MM.1S (cell line): Measurements from ENCODE around the gene STEAP4.

Source experiments
- EZH2 ChIP-seq: fragments of 300-600 bp; sonication (generic); optimal IDR thresholded peaks from 2 replicates; pipeline ENCODE3; 2017; ENCODE audit warnings: low read depth, mild to moderate bottlenecking, antibody characterized with exemption, low read length, mixed read lengths
- EZH2phosphoT487 ChIP-seq: fragments of 300-600 bp; sonication (generic); IDR thresholded peaks from 2 replicates; pipeline ENCODE4 v1.6.1; 2018; ENCODE audit warnings: antibody characterized with exemption, low read length
- TF ChIP-seq, protein P1 (sequence below): fragments of 300-600 bp; sonication (generic); IDR thresholded peaks from 2 replicates; pipeline ENCODE4 v1.5.1; 2016; ENCODE audit warnings: antibody characterized with exemption, low read length, mixed read lengths

DNA sequence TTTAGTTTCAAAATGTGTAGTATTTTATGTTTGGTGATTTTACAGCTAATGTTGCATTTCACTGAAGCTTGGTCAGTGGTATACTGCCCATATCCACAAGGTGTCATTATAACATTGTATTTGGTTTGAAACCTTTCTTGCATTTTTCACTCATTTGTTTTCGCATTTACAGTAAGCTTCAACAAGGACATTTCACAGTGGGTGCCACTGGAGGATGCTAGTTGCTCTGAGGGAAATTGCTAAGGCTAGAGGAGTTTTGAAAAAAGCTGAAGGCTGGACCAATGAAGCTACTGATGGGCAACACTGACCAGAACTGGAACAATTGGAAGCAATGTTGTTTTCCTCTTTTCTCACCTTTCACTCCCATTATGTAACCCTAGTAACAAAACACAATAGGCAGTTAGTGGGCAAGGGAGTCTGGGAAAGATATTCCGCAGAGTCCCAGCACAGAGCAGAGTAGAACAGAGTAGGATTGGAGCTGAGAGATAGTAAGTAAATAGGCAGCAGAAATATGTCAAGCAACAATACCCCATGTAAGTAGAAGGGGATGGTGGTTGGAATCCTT, 63.3 kb downstream of the STEAP4 start:
- TF ChIP-seq, protein P1, sequence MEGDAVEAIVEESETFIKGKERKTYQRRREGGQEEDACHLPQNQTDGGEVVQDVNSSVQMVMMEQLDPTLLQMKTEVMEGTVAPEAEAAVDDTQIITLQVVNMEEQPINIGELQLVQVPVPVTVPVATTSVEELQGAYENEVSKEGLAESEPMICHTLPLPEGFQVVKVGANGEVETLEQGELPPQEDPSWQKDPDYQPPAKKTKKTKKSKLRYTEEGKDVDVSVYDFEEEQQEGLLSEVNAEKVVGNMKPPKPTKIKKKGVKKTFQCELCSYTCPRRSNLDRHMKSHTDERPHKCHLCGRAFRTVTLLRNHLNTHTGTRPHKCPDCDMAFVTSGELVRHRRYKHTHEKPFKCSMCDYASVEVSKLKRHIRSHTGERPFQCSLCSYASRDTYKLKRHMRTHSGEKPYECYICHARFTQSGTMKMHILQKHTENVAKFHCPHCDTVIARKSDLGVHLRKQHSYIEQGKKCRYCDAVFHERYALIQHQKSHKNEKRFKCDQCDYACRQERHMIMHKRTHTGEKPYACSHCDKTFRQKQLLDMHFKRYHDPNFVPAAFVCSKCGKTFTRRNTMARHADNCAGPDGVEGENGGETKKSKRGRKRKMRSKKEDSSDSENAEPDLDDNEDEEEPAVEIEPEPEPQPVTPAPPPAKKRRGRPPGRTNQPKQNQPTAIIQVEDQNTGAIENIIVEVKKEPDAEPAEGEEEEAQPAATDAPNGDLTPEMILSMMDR: peak; percentile 64
- TF ChIP-seq EZH2phosphoT487 (no peak), EZH2 (no peak)
